HEK293T (cell line): Measurements from ENCODE around the gene SNX20.

ENCODE experiments used
- CTCF ChIA-PET: fragments of 350-600 bp; formaldehyde crosslinking; extraction: SDS; loops from one replicate; lab custom pipeline; 2021; ENCODE audit warnings: antibody characterized with exemption, inconsistent platforms; lab: Yijun Ruan, JAX
- POLR2A ChIA-PET: fragments of 350-600 bp; formaldehyde crosslinking; extraction: SDS; loops from one replicate; lab custom pipeline; 2020; ENCODE audit warnings: antibody characterized with exemption, inconsistent platforms; lab: Yijun Ruan, JAX
- DNase-seq: peaks from one replicate; pipeline ENCODE4 v3.0.0; 2012; ENCODE audit warnings: mixed read lengths; ENCODE audit errors: extremely low spot score
- ARNT ChIP-seq: fragments of 450-650 bp; IDR thresholded peaks from 2 replicates; pipeline ENCODE4 v1.6.1; 2017; ENCODE audit warnings: mild to moderate bottlenecking
- BHLHE40 ChIP-seq: fragments of 450-650 bp; IDR thresholded peaks from 2 replicates; pipeline ENCODE4 v1.6.1; 2016; ENCODE audit warnings: mild to moderate bottlenecking, moderate library complexity, borderline replicate concordance
- CTBP1 ChIP-seq: fragments of 450-650 bp; IDR thresholded peaks from 2 replicates; pipeline ENCODE4 v1.6.1; 2016; ENCODE audit warnings: borderline replicate concordance
- ELF4 ChIP-seq: fragments of 450-650 bp; IDR thresholded peaks from 2 replicates; pipeline ENCODE4 v1.6.1; 2017; ENCODE audit warnings: antibody characterized with exemption
- FOXA1 ChIP-seq: fragments of 450-650 bp; IDR thresholded peaks from 2 replicates; pipeline ENCODE4 v1.6.1; 2016; ENCODE audit warnings: mild to moderate bottlenecking
- FOXK2 ChIP-seq: fragments of 450-650 bp; IDR thresholded peaks from 2 replicates; pipeline ENCODE4 v1.6.1; 2016; ENCODE audit warnings: mild to moderate bottlenecking
- FOXM1 ChIP-seq: fragments of 450-650 bp; IDR thresholded peaks from 2 replicates; pipeline ENCODE4 v1.6.1; 2017; ENCODE audit warnings: mild to moderate bottlenecking, borderline replicate concordance
- HDGF ChIP-seq: fragments of 450-650 bp; IDR thresholded peaks from 2 replicates; pipeline ENCODE4 v1.6.1; 2017; ENCODE audit warnings: antibody characterized with exemption, borderline replicate concordance
- L3MBTL2 ChIP-seq: fragments of 450-650 bp; conservative IDR thresholded peaks from 2 replicates; pipeline ENCODE4 v1.6.1; 2016; ENCODE audit warnings: mild to moderate bottlenecking
- LEF1 ChIP-seq: fragments of 450-650 bp; IDR thresholded peaks from 2 replicates; pipeline ENCODE4 v1.6.1; 2017; ENCODE audit warnings: mild to moderate bottlenecking, borderline replicate concordance
- NFRKB ChIP-seq: fragments of 450-650 bp; IDR thresholded peaks from 2 replicates; pipeline ENCODE4 v1.6.1; 2016; ENCODE audit warnings: mild to moderate bottlenecking, moderate library complexity
- SP1 ChIP-seq: fragments of 450-650 bp; IDR thresholded peaks from 2 replicates; pipeline ENCODE4 v1.6.1; 2017
- SUZ12 ChIP-seq: fragments of 450-650 bp; IDR thresholded peaks from 2 replicates; pipeline ENCODE4 v1.6.1; 2016; ENCODE audit warnings: mild to moderate bottlenecking
- TARDBP ChIP-seq: fragments of 450-650 bp; IDR thresholded peaks from 2 replicates; pipeline ENCODE4 v1.6.1; 2016
- ZNF384 ChIP-seq: fragments of 450-650 bp; IDR thresholded peaks from 2 replicates; pipeline ENCODE4 v1.6.1; 2016
- TF ChIP-seq, protein P1 (sequence below): fragments of 450-650 bp; IDR thresholded peaks from 2 replicates; pipeline ENCODE4 v1.6.1; 2016

Gene SNX20

DNA sequence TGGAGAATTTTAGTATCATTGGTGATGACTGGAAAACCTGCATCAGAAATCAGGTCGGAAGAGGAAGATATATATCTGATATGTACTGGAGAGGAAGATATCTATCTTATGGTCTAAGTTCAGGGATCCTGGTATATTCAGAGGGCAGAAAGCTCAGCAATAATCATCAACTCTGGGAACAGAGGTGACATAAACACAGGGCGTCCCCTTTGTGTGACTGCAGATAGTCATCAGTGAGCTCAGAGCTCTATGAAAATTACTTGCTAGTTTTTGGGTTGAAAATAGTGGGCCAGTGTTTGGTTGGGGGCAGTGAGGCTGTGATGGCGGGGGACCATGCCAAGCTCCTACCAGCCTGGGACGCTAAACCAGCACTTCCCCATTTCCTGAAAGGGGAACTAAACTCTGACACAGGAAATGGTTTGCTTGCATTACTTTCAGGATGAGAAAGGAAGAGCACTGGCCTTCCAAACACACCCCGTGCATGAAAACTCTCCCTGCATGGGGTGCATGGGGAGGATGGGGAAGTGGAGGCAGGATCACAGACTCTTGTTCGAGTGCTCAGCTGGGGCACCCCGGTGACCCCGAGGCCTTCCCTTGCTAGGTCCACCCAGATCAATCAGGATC, 28.1 kb upstream of the SNX20 start:
- POLR2A ChIA-PET, result no interaction called here
- no peak for DNase-seq
- no peak for TF ChIP-seq TARDBP
- TF ChIP-seq CTBP1, result no peak
- TF ChIP-seq, protein P1, sequence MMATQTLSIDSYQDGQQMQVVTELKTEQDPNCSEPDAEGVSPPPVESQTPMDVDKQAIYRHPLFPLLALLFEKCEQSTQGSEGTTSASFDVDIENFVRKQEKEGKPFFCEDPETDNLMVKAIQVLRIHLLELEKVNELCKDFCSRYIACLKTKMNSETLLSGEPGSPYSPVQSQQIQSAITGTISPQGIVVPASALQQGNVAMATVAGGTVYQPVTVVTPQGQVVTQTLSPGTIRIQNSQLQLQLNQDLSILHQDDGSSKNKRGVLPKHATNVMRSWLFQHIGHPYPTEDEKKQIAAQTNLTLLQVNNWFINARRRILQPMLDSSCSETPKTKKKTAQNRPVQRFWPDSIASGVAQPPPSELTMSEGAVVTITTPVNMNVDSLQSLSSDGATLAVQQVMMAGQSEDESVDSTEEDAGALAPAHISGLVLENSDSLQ, result no peak
- TF ChIP-seq FOXM1, result no peak
- no peak for TF ChIP-seq ELF4
- TF ChIP-seq ZNF384, result no peak
- no peak for TF ChIP-seq FOXK2
- TF ChIP-seq FOXA1, result no peak
- no peak for TF ChIP-seq SP1
- TF ChIP-seq HDGF, result no peak
- TF ChIP-seq LEF1, result no peak
- TF ChIP-seq SUZ12, result no peak
- TF ChIP-seq BHLHE40, result no peak
- TF ChIP-seq L3MBTL2, result no peak
- TF ChIP-seq NFRKB, result no peak
- no peak for TF ChIP-seq ARNT
- CTCF ChIA-PET, result interaction anchor here (0.7 kb wide), 1 partner anchor 1732 kb away, joined by 3 read pairs; no protein-coding TSS in a partner anchor

DNA sequence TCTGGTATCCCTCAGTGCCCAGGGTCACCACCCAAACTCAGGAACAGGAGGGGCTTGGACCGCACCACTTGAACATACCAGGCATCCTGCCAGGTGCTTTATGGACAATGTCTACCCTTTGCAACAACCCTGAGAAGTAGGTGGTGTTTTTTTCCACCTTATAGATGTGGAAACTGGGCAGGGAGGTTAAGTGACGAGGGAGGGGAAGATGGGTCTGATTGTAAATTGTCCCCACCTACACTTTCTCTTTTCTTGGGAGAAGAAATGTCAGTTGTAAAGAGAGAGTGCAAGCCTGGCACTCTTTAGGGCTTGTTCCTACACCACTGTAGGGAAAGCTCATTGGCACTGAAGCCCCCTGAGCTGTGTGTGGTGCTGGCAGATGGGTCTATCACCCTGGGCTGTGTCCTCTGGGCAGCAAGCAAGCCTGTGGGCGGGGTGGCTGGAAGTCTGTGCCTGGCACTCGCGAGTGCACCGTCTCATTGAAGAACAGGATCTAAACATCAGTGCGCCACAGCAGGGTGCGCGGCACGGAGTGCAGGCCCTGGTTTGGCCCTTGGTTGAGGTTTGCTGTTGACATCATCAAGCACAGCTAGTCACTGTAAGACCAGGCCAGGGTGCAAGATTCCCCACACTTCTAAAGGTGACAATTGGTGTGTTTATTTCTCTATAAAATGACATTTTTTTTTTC, 27.4 kb upstream of the SNX20 start:
- ChIA-PET POLR2A (no interaction called here), CTCF (no interaction called here)
- TF ChIP-seq FOXM1, result no peak
- TF ChIP-seq L3MBTL2, result no peak
- TF ChIP-seq SP1, result no peak
- no peak for TF ChIP-seq FOXK2
- DNase-seq, result no peak

DNA sequence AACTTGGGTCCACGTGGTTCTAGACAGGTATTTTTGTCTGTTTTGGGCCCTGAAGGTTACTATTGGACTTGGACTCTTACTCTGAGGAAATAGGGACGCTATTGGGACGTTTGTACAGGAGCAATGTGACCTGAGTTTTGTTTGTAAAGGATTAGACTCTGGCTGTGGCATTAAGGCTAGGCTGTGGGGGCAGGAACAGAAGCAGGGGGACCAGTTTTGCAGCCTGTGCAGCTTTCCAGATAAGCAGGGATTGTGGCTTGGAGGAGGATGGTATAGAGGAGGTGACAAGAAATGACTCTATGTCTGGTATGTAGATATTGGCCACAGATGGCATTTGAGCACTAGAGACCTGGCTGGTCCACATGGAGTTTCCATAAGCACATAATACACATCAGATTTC, 25.1 kb upstream of the SNX20 start:
- ChIA-PET POLR2A (no interaction called here), CTCF (no interaction called here)
- TF ChIP-seq CTBP1 (no peak), ARNT (no peak), BHLHE40 (no peak), HDGF (no peak), ELF4 (no peak), FOXK2 (no peak), FOXA1 (no peak), ZNF384 (no peak), LEF1 (no peak), NFRKB (no peak)
- TF ChIP-seq, protein P1, result no peak
- DNase-seq, result no peak

DNA sequence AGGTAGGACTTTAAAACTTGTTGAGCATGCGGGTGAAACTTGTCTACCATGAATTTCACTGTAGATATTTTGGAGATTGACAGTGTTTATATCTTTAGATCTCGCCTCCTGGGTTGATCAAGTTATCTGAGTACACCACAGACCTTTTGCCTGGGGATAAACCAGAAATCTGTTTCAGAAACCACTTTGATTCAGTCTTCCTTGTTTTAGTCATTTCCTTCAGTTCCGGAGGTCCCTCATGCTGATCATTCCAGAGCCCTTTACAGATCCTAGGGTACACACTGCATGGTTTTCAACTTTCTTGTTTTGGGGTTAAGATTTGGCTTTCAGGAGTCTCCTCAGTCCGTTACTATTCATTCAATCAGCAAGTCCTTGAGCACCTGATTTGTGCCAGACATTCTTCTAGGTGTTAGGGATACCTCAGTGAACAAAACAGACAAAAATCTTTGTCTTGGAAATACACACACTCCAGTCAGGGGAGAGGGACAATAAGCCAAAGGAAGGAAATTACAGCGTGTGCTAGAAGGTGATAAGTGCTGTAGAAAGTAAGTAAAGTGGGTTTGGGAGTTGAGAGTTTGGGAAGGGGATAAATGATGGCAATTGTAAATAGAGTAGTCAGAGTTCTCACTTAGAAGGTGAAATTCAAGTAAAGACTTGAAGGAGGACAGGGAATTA, 24.5 kb upstream of the SNX20 start:
- TF ChIP-seq ARNT (no peak), L3MBTL2 (no peak)
- CTCF ChIA-PET, result no interaction called here
- POLR2A ChIA-PET, result no interaction called here
- DNase-seq, result no peak

DNA sequence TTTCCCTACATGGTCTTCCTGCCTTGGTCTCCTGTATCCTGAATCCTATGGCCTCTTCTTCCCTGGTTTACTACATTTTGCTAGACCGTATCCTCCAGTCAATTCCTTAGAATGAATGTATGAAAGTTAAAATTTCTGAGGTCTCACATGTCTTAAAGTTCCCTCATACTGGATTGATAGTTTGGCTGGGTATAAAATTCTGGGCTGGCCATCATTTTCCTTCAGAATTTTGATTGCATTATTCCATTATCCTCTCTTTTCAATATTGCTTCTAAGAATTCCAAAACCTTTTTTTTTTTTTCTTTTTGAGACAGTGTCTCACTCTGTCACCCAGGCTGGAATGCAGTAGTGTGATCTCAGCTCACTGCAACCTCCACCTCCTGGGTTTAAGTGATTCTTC, 23.1 kb upstream of the SNX20 start:
- ChIA-PET CTCF (no interaction called here), POLR2A (no interaction called here)
- no peak for DNase-seq
- TF ChIP-seq L3MBTL2, result no peak
- no peak for TF ChIP-seq TARDBP
- TF ChIP-seq, protein P1, result no peak
- TF ChIP-seq CTBP1, result no peak
- no peak for TF ChIP-seq ARNT
- TF ChIP-seq FOXK2, result no peak
- no peak for TF ChIP-seq SUZ12
- no peak for TF ChIP-seq ELF4
- TF ChIP-seq HDGF, result no peak
- no peak for TF ChIP-seq LEF1
- TF ChIP-seq FOXM1, result no peak
- no peak for TF ChIP-seq ZNF384
- TF ChIP-seq SP1, result no peak

DNA sequence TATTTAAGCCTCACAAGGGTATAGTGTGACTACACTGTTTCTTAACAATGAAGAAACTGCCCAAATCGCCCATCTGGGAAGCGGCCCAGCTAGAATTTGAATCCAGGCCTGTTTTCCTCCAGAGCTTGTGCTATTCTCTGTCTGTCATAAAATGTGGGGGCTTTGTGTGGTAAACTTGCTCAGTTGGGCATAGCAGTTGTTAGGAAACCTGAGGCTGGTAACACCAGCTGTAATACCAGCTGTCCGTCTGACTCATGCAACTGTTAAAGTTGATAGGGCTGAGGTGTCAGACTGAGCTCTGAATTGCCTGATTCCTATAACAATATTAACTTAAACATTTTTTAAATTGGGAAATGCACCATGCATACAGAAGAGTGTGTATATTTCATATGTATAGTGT, 21.6 kb upstream of the SNX20 start:
- POLR2A ChIA-PET, result no interaction called here
- CTCF ChIA-PET, result interaction anchor here (0.6 kb wide), 1 partner anchor 587 kb away, joined by 4 read pairs; no protein-coding TSS in a partner anchor
- DNase-seq, result no peak
- TF ChIP-seq ARNT (no peak), LEF1 (no peak), ELF4 (no peak), FOXA1 (no peak), CTBP1 (no peak), SP1 (no peak), SUZ12 (no peak), TARDBP (no peak), HDGF (no peak), FOXM1 (no peak), BHLHE40 (no peak), ZNF384 (no peak), NFRKB (no peak), L3MBTL2 (no peak)
- TF ChIP-seq, protein P1, result no peak
